ENCODE results near the gene IGHMBP2.

The IGHMBP2 gene

DNA sequence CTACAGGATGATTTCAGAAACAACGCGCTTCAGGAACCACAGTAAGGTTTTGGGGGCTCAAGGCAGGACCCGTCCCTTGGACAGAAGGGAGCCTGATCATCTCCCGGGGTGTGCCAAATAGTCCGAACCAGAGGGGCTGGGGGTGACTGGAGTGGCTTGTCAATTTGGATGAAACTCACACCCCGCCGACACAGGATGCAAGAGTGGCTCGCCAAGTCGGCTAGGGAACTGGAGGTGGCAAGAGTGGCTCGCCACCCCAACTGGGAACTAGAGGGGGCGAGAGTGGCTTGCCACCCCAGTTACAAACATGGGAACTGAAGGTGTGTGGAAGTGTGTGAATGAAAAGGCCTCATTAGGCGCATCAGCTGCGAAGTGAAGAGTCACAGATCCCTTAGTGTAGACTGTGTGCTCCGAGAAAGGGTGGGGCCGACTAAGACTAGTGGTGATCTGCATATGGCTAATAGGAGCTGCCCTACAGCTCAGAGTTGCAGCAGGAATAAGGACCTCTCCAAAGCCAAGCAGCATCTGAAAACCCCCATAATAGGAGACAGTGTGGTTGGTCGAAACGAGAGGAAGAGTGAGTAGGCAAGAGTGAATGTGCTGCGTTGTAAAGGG is 35.4 kb upstream of the IGHMBP2 start:
- TF ChIP-seq, protein P1, sequence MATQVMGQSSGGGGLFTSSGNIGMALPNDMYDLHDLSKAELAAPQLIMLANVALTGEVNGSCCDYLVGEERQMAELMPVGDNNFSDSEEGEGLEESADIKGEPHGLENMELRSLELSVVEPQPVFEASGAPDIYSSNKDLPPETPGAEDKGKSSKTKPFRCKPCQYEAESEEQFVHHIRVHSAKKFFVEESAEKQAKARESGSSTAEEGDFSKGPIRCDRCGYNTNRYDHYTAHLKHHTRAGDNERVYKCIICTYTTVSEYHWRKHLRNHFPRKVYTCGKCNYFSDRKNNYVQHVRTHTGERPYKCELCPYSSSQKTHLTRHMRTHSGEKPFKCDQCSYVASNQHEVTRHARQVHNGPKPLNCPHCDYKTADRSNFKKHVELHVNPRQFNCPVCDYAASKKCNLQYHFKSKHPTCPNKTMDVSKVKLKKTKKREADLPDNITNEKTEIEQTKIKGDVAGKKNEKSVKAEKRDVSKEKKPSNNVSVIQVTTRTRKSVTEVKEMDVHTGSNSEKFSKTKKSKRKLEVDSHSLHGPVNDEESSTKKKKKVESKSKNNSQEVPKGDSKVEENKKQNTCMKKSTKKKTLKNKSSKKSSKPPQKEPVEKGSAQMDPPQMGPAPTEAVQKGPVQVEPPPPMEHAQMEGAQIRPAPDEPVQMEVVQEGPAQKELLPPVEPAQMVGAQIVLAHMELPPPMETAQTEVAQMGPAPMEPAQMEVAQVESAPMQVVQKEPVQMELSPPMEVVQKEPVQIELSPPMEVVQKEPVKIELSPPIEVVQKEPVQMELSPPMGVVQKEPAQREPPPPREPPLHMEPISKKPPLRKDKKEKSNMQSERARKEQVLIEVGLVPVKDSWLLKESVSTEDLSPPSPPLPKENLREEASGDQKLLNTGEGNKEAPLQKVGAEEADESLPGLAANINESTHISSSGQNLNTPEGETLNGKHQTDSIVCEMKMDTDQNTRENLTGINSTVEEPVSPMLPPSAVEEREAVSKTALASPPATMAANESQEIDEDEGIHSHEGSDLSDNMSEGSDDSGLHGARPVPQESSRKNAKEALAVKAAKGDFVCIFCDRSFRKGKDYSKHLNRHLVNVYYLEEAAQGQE (IDR thresholded peaks at IDR 0.05; ENCODE audit: low read depth): no peak
- TF ChIP-seq RAD21 (IDR thresholded peaks at IDR 0.05; ENCODE audit: low read depth): no peak
- no peak for TF ChIP-seq YY1 (IDR thresholded peaks at IDR 0.05; ENCODE audit: low read depth)
- no peak for TF ChIP-seq EP300 (IDR thresholded peaks at IDR 0.05; ENCODE audit: borderline replicate concordance)
- TF ChIP-seq CEBPB (IDR thresholded peaks at IDR 0.05): no peak
- no peak for TF ChIP-seq CREB1 (IDR thresholded peaks at IDR 0.05; ENCODE audit: low read depth)
- TF ChIP-seq EGR1 (IDR thresholded peaks at IDR 0.05): no peak
- TF ChIP-seq TEAD4 (IDR thresholded peaks at IDR 0.05): no peak
- no peak for TF ChIP-seq TCF12 (IDR thresholded peaks at IDR 0.05; ENCODE audit: low read depth)
- TF ChIP-seq FOXM1 (IDR thresholded peaks at IDR 0.05; ENCODE audit: borderline replicate concordance, low read depth): no peak
- no peak for TF ChIP-seq TAF1 (IDR thresholded peaks at IDR 0.05; ENCODE audit: low read depth)
- TF ChIP-seq, protein P2, sequence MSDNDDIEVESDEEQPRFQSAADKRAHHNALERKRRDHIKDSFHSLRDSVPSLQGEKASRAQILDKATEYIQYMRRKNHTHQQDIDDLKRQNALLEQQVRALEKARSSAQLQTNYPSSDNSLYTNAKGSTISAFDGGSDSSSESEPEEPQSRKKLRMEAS (IDR thresholded peaks at IDR 0.05): no peak
- no peak for TF ChIP-seq NFIC (IDR thresholded peaks at IDR 0.05)
- TF ChIP-seq, protein P3, sequence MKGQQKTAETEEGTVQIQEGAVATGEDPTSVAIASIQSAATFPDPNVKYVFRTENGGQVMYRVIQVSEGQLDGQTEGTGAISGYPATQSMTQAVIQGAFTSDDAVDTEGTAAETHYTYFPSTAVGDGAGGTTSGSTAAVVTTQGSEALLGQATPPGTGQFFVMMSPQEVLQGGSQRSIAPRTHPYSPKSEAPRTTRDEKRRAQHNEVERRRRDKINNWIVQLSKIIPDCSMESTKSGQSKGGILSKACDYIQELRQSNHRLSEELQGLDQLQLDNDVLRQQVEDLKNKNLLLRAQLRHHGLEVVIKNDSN (IDR thresholded peaks at IDR 0.05): no peak

GRCh38 chr11:68870470-68870869 is 33.2 kb upstream of the IGHMBP2 start:
- TF ChIP-seq EP300 (IDR thresholded peaks at IDR 0.05; ENCODE audit: borderline replicate concordance) (no peak), NFIC (IDR thresholded peaks at IDR 0.05) (no peak), YY1 (IDR thresholded peaks at IDR 0.05; ENCODE audit: low read depth) (no peak), TEAD4 (IDR thresholded peaks at IDR 0.05) (no peak), RAD21 (IDR thresholded peaks at IDR 0.05; ENCODE audit: low read depth) (no peak)
- TF ChIP-seq, protein P1 (IDR thresholded peaks at IDR 0.05; ENCODE audit: low read depth): no peak
- TF ChIP-seq, protein P3 (IDR thresholded peaks at IDR 0.05): no peak
- TF ChIP-seq, protein P2 (IDR thresholded peaks at IDR 0.05): no peak

DNA sequence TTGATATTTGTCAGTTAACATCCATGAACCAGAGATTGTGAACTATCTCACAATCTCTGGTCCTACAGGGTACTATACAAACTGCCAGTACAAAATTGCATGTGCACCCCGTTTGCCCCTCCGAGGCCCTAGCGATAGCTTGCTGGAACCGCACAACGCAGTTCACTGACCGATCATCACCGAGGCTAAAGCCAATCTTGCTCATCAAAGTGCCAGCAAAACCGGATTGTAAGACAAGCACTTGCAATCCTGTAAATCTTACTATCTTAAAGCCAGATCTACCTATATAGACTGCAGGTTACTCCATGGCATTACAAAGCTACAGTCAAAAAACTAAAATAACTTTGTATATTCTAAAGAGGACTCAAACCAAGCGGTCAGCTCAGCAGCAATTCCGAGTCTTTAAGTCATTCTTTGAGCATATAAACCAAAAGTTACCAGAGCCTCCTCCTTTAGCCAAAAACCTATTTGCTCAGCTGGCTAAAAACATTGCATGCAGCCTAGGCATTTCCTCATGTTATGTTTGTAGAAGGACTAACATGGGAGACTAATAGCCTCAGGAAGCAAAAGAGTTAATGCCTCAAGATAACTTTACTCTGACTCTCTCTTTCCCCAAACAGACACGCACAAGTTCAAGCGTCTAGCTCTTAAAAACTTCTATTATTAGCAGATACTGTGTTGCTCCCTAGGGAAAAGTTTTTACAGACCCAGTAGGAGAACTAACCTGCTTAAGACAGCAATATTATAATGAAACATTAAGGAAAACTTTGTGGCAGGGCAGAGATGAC is 31.3 kb upstream of the IGHMBP2 start:
- TF ChIP-seq, protein P1 (IDR thresholded peaks at IDR 0.05; ENCODE audit: low read depth): no peak
- TF ChIP-seq FOXM1 (IDR thresholded peaks at IDR 0.05; ENCODE audit: borderline replicate concordance, low read depth): no peak
- no peak for TF ChIP-seq ZBTB7A (IDR thresholded peaks at IDR 0.05; ENCODE audit: low read depth)
- no peak for TF ChIP-seq YY1 (IDR thresholded peaks at IDR 0.05; ENCODE audit: low read depth)
- no peak for TF ChIP-seq CREB1 (IDR thresholded peaks at IDR 0.05; ENCODE audit: low read depth)
- TF ChIP-seq NFIC (IDR thresholded peaks at IDR 0.05): no peak
- TF ChIP-seq EGR1 (IDR thresholded peaks at IDR 0.05): no peak
- TF ChIP-seq, protein P3 (IDR thresholded peaks at IDR 0.05): no peak
- no peak for TF ChIP-seq RAD21 (IDR thresholded peaks at IDR 0.05; ENCODE audit: low read depth)
- TF ChIP-seq TEAD4 (IDR thresholded peaks at IDR 0.05): no peak
- TF ChIP-seq TAF1 (IDR thresholded peaks at IDR 0.05; ENCODE audit: low read depth): no peak
- TF ChIP-seq, protein P2 (IDR thresholded peaks at IDR 0.05): no peak
- TF ChIP-seq CEBPB (IDR thresholded peaks at IDR 0.05): no peak
- no peak for TF ChIP-seq TCF12 (IDR thresholded peaks at IDR 0.05; ENCODE audit: low read depth)
- TF ChIP-seq EP300 (IDR thresholded peaks at IDR 0.05; ENCODE audit: borderline replicate concordance): no peak

All from Ishikawa (cell line).